ENCODE data around the gene NEGR1.

The NEGR1 gene

GRCh38 chr1:71511505-71511904 lies 770.8 kb downstream of the NEGR1 start:
- H3K9ac ChIP-seq (ENCODE audit: low read length) = no peak overlapping the region
- DNase-seq (ENCODE audit: low read depth) = no peak
- peaks cover 3% of the 10 kb centered on the region for H3K9me3 ChIP-seq (ENCODE audit: control insufficient read depth, low read length)
- no peaks in the 10 kb centered on the region for H3K27me3 ChIP-seq (replicated peaks; ENCODE audit: control insufficient read depth, insufficient read depth, low read length)
- H3K4me3 ChIP-seq (ENCODE audit: low read length) = no peak overlapping the region
- H3K4me1 ChIP-seq (ENCODE audit: control insufficient read depth, insufficient read depth, low read length) = peaks cover 7% of the 10 kb centered on the region
- no peaks in the 10 kb centered on the region for H3K36me3 ChIP-seq (ENCODE audit: control insufficient read depth, insufficient read depth, low read length, severe bottlenecking)

GRCh38 chr1:71510725-71511124 lies 771.6 kb downstream of the NEGR1 start:
- Histone ChIP-seq H3K36me3 (ENCODE audit: control insufficient read depth, insufficient read depth, low read length, severe bottlenecking) (no peaks in the 10 kb centered on the region), H3K9me3 (ENCODE audit: control insufficient read depth, low read length) (peaks cover 3% of the 10 kb centered on the region)

GRCh38 chr1:71509051-71509595 lies 773.2 kb downstream of the NEGR1 start:
- Histone ChIP-seq H3K27me3 (replicated peaks; ENCODE audit: control insufficient read depth, insufficient read depth, low read length) (no peaks in the 10 kb centered on the region), H3K4me3 (ENCODE audit: low read length) (no peak overlapping the region), H3K9ac (ENCODE audit: low read length) (no peak overlapping the region), H3K36me3 (ENCODE audit: control insufficient read depth, insufficient read depth, low read length, severe bottlenecking) (no peaks in the 10 kb centered on the region), H3K9me3 (ENCODE audit: control insufficient read depth, low read length) (peaks cover 3% of the 10 kb centered on the region), H3K4me1 (ENCODE audit: control insufficient read depth, insufficient read depth, low read length) (peaks cover 7% of the 10 kb centered on the region)
- DNase-seq (ENCODE audit: low read depth) = no peak

More at GRCh38 chr1:71510725-71511124, 771.6 kb downstream of the NEGR1 start:
- no peak overlapping the region for H3K4me3 ChIP-seq (ENCODE audit: low read length)
- peaks cover 7% of the 10 kb centered on the region for H3K4me1 ChIP-seq (ENCODE audit: control insufficient read depth, insufficient read depth, low read length)
- no peak overlapping the region for H3K9ac ChIP-seq (ENCODE audit: low read length)
- H3K27me3 ChIP-seq (replicated peaks; ENCODE audit: control insufficient read depth, insufficient read depth, low read length) = no peaks in the 10 kb centered on the region
- DNase-seq (ENCODE audit: low read depth) = no peak

DNA sequence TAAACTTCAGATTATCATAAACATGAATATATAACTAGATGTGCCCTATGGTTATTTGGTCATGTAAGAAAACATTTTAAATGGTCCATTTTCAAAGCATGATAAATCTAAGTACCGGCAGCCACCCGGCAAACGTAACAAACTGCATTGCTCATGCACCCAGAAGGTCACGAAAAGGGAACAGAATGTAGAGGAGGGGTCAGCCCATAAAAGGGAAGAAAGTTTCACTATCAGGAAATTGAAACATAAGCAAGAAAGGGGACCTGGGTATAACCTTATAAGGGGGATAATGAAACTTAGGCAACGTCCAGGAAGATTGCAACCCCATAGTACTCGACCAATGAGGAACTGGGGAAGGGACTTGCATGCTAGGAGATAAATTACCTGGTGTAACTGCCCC lies 780.3 kb downstream of the NEGR1 start:
- Histone ChIP-seq H3K4me3 (ENCODE audit: low read length) (no peak overlapping the region), H3K4me1 (ENCODE audit: control insufficient read depth, insufficient read depth, low read length) (no peaks in the 10 kb centered on the region), H3K36me3 (ENCODE audit: control insufficient read depth, insufficient read depth, low read length, severe bottlenecking) (no peaks in the 10 kb centered on the region), H3K9me3 (ENCODE audit: control insufficient read depth, low read length) (peaks cover 3% of the 10 kb centered on the region), H3K9ac (ENCODE audit: low read length) (no peak overlapping the region), H3K27me3 (replicated peaks; ENCODE audit: control insufficient read depth, insufficient read depth, low read length) (no peaks in the 10 kb centered on the region)
- no peak for DNase-seq (ENCODE audit: low read depth)

DNA sequence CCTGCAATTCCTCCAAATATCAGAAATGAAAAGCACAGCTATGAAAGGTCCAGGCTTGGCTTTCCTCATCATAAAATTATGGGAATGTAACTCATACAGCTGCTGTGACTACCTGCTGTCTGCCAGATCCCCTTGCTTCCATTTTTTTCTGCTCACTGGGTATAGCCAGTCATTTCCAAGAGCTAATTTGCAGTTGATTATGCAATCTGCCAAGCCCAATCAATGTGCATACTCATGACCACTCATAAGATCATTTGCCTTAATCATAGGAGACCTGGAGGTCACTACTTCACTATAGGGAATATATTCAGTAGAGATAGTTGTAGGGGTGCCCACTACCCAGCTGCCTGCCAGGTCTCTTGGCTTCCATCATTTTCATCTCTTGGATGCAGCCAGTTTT lies 783.8 kb downstream of the NEGR1 start:
- H3K9ac ChIP-seq (ENCODE audit: low read length) = no peak overlapping the region
- peaks cover 9% of the 10 kb centered on the region for H3K4me1 ChIP-seq (ENCODE audit: control insufficient read depth, insufficient read depth, low read length)
- H3K9me3 ChIP-seq (ENCODE audit: control insufficient read depth, low read length) = peaks cover 5% of the 10 kb centered on the region
- no peaks in the 10 kb centered on the region for H3K36me3 ChIP-seq (ENCODE audit: control insufficient read depth, insufficient read depth, low read length, severe bottlenecking)
- no peaks in the 10 kb centered on the region for H3K27me3 ChIP-seq (replicated peaks; ENCODE audit: control insufficient read depth, insufficient read depth, low read length)
- H3K4me3 ChIP-seq (ENCODE audit: low read length) = no peak overlapping the region
- no peak for DNase-seq (ENCODE audit: low read depth)

DNA sequence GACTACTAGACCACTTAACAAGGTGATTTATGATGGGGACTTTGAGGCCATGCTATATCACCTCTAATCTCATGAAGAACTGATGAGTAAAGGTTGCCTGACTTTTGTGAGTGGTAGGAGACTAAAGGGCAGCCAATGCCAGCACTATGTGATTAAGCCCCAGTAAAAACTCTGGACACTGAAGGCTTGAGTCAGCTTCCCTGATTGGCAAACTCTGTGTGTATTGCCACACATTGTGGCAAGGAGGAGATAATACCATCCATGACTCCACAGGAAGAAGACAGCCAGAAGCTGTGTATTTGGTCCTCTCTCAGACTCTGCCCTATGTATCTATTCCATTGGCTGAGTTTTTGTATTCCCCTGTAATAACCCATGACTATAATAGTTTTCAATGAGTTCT lies 788.2 kb downstream of the NEGR1 start:
- no peak overlapping the region for H3K4me3 ChIP-seq (ENCODE audit: low read length)
- no peak for DNase-seq (ENCODE audit: low read depth)
- peaks cover 9% of the 10 kb centered on the region for H3K4me1 ChIP-seq (ENCODE audit: control insufficient read depth, insufficient read depth, low read length)
- H3K9ac ChIP-seq (ENCODE audit: low read length) = no peak overlapping the region
- peaks cover 5% of the 10 kb centered on the region for H3K9me3 ChIP-seq (ENCODE audit: control insufficient read depth, low read length)
- H3K27me3 ChIP-seq (replicated peaks; ENCODE audit: control insufficient read depth, insufficient read depth, low read length) = no peaks in the 10 kb centered on the region
- H3K36me3 ChIP-seq (ENCODE audit: control insufficient read depth, insufficient read depth, low read length, severe bottlenecking) = no peaks in the 10 kb centered on the region

GRCh38 chr1:71492298-71493041 lies 789.9 kb downstream of the NEGR1 start:
- Histone ChIP-seq H3K9ac (ENCODE audit: low read length) (no peak overlapping the region), H3K4me1 (ENCODE audit: control insufficient read depth, insufficient read depth, low read length) (peaks cover 9% of the 10 kb centered on the region), H3K36me3 (ENCODE audit: control insufficient read depth, insufficient read depth, low read length, severe bottlenecking) (no peaks in the 10 kb centered on the region), H3K9me3 (ENCODE audit: control insufficient read depth, low read length) (peaks cover 5% of the 10 kb centered on the region), H3K4me3 (ENCODE audit: low read length) (no peak overlapping the region), H3K27me3 (replicated peaks; ENCODE audit: control insufficient read depth, insufficient read depth, low read length) (no peaks in the 10 kb centered on the region)
- no peak for DNase-seq (ENCODE audit: low read depth)

GRCh38 chr1:71490432-71490831 lies 791.9 kb downstream of the NEGR1 start:
- DNase-seq (ENCODE audit: low read depth) = no peak
- Histone ChIP-seq H3K9me3 (ENCODE audit: control insufficient read depth, low read length) (peaks cover 5% of the 10 kb centered on the region), H3K4me1 (ENCODE audit: control insufficient read depth, insufficient read depth, low read length) (peaks cover under 1% of the 10 kb centered on the region), H3K36me3 (ENCODE audit: control insufficient read depth, insufficient read depth, low read length, severe bottlenecking) (no peaks in the 10 kb centered on the region), H3K4me3 (ENCODE audit: low read length) (no peak overlapping the region), H3K27me3 (replicated peaks; ENCODE audit: control insufficient read depth, insufficient read depth, low read length) (no peaks in the 10 kb centered on the region), H3K9ac (ENCODE audit: low read length) (no peak overlapping the region)

DNA sequence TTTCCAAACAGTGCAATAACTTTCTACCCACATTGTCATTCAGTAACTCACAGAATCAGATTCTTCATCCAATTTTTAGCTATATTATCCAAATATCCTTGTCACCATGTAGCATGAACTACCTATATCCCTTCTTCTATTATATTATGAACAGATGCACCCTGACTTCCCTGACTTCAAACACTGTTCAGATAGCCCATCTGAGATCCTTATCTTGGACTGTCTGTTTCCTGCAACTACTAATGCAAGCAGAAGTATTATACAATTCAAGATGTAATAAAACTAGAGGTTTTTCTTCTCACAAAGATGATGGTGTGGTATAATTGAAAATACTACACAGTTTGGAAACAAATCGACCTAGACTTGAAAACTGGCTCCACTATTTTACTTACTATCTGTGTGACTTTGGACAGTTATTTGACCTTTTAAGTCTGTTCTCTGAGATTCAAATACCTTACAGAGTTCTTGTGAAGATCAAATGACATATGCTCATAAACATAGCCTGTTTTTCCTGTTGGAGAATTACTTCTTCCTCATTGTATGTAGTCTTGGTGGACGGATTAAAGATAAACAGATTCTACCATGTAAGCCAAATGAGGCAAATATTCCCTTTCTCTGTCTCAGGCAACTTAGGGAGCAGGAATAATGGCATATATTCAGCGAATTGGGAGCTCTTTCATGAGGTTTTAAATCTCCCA lies 793.6 kb downstream of the NEGR1 start:
- H3K27me3 ChIP-seq (replicated peaks; ENCODE audit: control insufficient read depth, insufficient read depth, low read length) = no peaks in the 10 kb centered on the region
- no peak overlapping the region for H3K4me3 ChIP-seq (ENCODE audit: low read length)
- DNase-seq (ENCODE audit: low read depth) = no peak
- peaks cover under 1% of the 10 kb centered on the region for H3K9me3 ChIP-seq (ENCODE audit: control insufficient read depth, low read length)
- no peak overlapping the region for H3K9ac ChIP-seq (ENCODE audit: low read length)
- H3K36me3 ChIP-seq (ENCODE audit: control insufficient read depth, insufficient read depth, low read length, severe bottlenecking) = no peaks in the 10 kb centered on the region
- no peaks in the 10 kb centered on the region for H3K4me1 ChIP-seq (ENCODE audit: control insufficient read depth, insufficient read depth, low read length)

- DNase-seq (ENCODE audit: low read depth) = no peak
- Histone ChIP-seq H3K36me3 (ENCODE audit: control insufficient read depth, insufficient read depth, low read length, severe bottlenecking) (no peaks in the 10 kb centered on the region), H3K9me3 (ENCODE audit: control insufficient read depth, low read length) (no peaks in the 10 kb centered on the region), H3K9ac (ENCODE audit: low read length) (no peak overlapping the region), H3K27me3 (replicated peaks; ENCODE audit: control insufficient read depth, insufficient read depth, low read length) (no peaks in the 10 kb centered on the region), H3K4me3 (ENCODE audit: low read length) (no peak overlapping the region), H3K4me1 (ENCODE audit: control insufficient read depth, insufficient read depth, low read length) (no peaks in the 10 kb centered on the region)
These were observed 809.0 kb downstream of the NEGR1 start for GRCh38 chr1:71473331-71473730.

DNA sequence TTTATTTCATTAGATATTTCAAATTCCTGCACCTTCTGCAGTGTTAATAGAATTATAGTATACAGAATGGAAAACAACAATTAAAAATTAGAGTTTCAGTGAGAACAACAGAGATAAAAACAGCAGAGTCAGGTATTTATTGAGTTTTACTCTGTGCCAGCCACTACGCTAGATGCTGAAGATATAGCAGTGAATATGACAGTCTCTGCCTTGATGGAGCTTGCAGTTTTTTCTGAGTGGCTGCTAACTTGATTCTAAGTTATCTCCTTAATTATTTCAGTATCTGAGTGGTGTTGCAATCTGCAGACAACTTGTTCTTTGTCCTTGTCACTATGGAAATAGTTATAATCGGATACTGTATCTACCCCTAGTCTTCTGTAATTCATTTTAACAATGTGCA lies 817.2 kb downstream of the NEGR1 start:
- no peak for DNase-seq (ENCODE audit: low read depth)
- Histone ChIP-seq H3K4me3 (ENCODE audit: low read length) (no peak overlapping the region), H3K4me1 (ENCODE audit: control insufficient read depth, insufficient read depth, low read length) (peaks cover 32% of the 10 kb centered on the region), H3K27me3 (replicated peaks; ENCODE audit: control insufficient read depth, insufficient read depth, low read length) (no peaks in the 10 kb centered on the region), H3K9me3 (ENCODE audit: control insufficient read depth, low read length) (no peaks in the 10 kb centered on the region), H3K36me3 (ENCODE audit: control insufficient read depth, insufficient read depth, low read length, severe bottlenecking) (no peaks in the 10 kb centered on the region), H3K9ac (ENCODE audit: low read length) (no peak overlapping the region)

Measured in adipocyte (in vitro differentiated cells).